ENCODE measurements around the gene SOX5. TPM values are rescaled to one million over a fixed set of nuclear protein-coding genes. Genes with fewer than 3 reads are reported as not detected.
A peak's percentile ranks its signal among the peaks of the same experiment; 100 is the strongest.

The SOX5 gene
- total RNA-seq (2011; cell fraction: chromatin; rRNA removed; ENCODE audit: low replicate concordance) = 17.1 and 17.2 TPM in 2 replicates
- total RNA-seq (2011; cell fraction: nucleolus; rRNA removed) = 12.8 and 13.2 TPM in 2 replicates
- 11.1 and 21.6 TPM in 2 replicates for total RNA-seq (2011; cell fraction: nucleoplasm; rRNA removed)
- total RNA-seq (2014; rRNA removed) (12.5 and 13.4 TPM in 2 replicates), total RNA-seq (2014; rRNA removed; fragmentation: Illumina TruSeq; extraction: Trizol) (12.3 and 13.7 TPM in 2 replicates), total RNA-seq (2015; rRNA removed; fragmentation: Illumina TruSeq; extraction: Trizol) (8.3 and 9.3 TPM in 2 replicates), total RNA-seq (2021) (11.9 and 14.1 TPM in 2 replicates), polyA plus RNA-seq (2011; rRNA removed) (12.8 and 16.5 TPM in 2 replicates), polyA plus RNA-seq (2014; fragmentation: Illumina TruSeq; extraction: Trizol) (9.1 and 9.5 TPM in 2 replicates), polyA plus RNA-seq (2014; fragmentation: Nextera tagmentation; extraction: Ambion mirVana) (10 to 100 TPM; 10.9 to 12.3 TPM), polyA plus RNA-seq (2014; rRNA removed) (9.6 and 10.1 TPM in 2 replicates), polyA minus RNA-seq (2011; rRNA and poly(A)+ RNA removed) (24.7 and 33.1 TPM in 2 replicates), Bru-seq, nascent RNA (percentile 50 among the genes with signal in this experiment), BruChase-seq, experiment 1, labeled RNA remaining after a 2-hour chase (percentile 44 among the genes with signal in this experiment), BruChase-seq, experiment 2, labeled RNA remaining after a 6-hour chase (percentile 43 among the genes with signal in this experiment)
- 7.9 and 11.8 TPM in 2 replicates for polyA plus RNA-seq (2011; cell fraction: cytosol; rRNA removed)
- polyA plus RNA-seq (2011; cell fraction: nucleus; rRNA removed) = 14.5 and 21.2 TPM in 2 replicates
- polyA plus RNA-seq (2012) = 4.3 and 4.7 TPM in 2 replicates
- polyA minus RNA-seq (2011; cell fraction: cytosol; rRNA and poly(A)+ RNA removed) = 5.9 and 21.4 TPM in 2 replicates
- polyA minus RNA-seq (2011; cell fraction: nucleus; rRNA and poly(A)+ RNA removed) = 21.3 and 27.2 TPM in 2 replicates
- long read RNA-seq, experiment 1, partial matches to known transcripts = 3 of 16 reads
- long read RNA-seq, experiment 1, other reads (novel, unspliced or antisense) = 13 of 16 reads
- long read RNA-seq, experiment 2, partial matches to known transcripts = 0 of 3 reads
- long read RNA-seq, experiment 2, other reads (novel, unspliced or antisense) = 3 of 3 reads
- long read RNA-seq, experiment 3, partial matches to known transcripts = 0 of 13 reads
- long read RNA-seq, experiment 3, other reads (novel, unspliced or antisense) = 13 of 13 reads

GRCh38 chr12:23949348-23950209, at the start of gene SOX5:
Gene SOX5 (minus strand): TSS chr12:23949670. CDS start chr12:23949601, 69 bp downstream.
- FAIRE-seq (no peak), DNase-seq (ENCODE audit: extremely low read depth in 1 of 4, low spot score in 3 of 4) (peak; percentile 19 to 72 (median 39)), ATAC-seq (peak; percentile 97)
- BruUV-seq (replicated peaks) = no TSS peak
- 0% methylated on average over 13 of the region's 13 CpGs for WGBS (ENCODE audit: insufficient coverage, low coverage, missing lambda C conversion rate)
- no peaks in the 10 kb centered on the region for H3K9me1 ChIP-seq (ENCODE audit: control insufficient read depth, insufficient read depth, low read length)
- H3K27me3 ChIP-seq (ENCODE audit: control insufficient read depth in 2 of 2, insufficient read depth in 2 of 2, low read length in 2 of 2) = no peaks in the 10 kb centered on the region
- peak within 1 kb of the TSS; percentile 90 for H2AFZ ChIP-seq (ENCODE audit: low read depth, low read length)
- no peaks in the 10 kb centered on the region for H3K36me3 ChIP-seq (ENCODE audit: control insufficient read depth, insufficient read depth, low read length)
- peak within 1 kb of the TSS; percentile 45 to 68 for H3K9ac ChIP-seq (ENCODE audit: insufficient read depth in 1 of 2, low read depth in 2 of 2, low read length in 2 of 2)
- peak within 1 kb of the TSS; percentile 84 for H3K4me2 ChIP-seq (ENCODE audit: insufficient read depth, low read length)
- in situ Hi-C loops (cut with MboI) = no loop called here
- no peaks in the 10 kb centered on the region for H4K20me1 ChIP-seq (replicated peaks; ENCODE audit: control insufficient read depth, insufficient read depth, low read length)
- no peaks in the 10 kb centered on the region for H3K9me3 ChIP-seq (replicated peaks; ENCODE audit: control insufficient read depth, insufficient read depth, low read depth, low read length)
- ChIA-PET POLR2A (interaction anchor here (0.6 to 1.0 kb wide), 2 partner anchors 64 to 394 kb away, joined by 3 read pairs; no protein-coding TSS in a partner anchor), CTCF (ENCODE audit: low intra/inter-chr PET ratio) (no interaction called here)
- peaks cover 0 to 5% of the 10 kb centered on the region in 2 experiments; a peak in 1 of 5 replicates for H3K4me1 ChIP-seq (replicated peaks in 1 of 2; ENCODE audit: control insufficient read depth in 2 of 2, insufficient read depth in 2 of 2, low read length in 2 of 2)
- H3K79me2 ChIP-seq (ENCODE audit: control insufficient read depth, insufficient read depth, low read length) = no peaks in the 10 kb centered on the region
- H3K4me3 ChIP-seq = peak within 1 kb of the TSS; percentile 35
- intact Hi-C loops (cut with micrococcal nuclease) = loop anchor here (10.0 kb wide), 1 partner anchor 135 kb away; no protein-coding TSS in a partner anchor
- H3K27ac ChIP-seq (ENCODE audit: extremely low read depth, low read depth, low read length) = no peak within 1 kb of the TSS
- TF ChIP-seq ASH1L (IDR thresholded peaks at IDR 0.05; ENCODE audit: borderline replicate concordance, low read depth, partially characterized antibody) (no peak), OTX1 (CRISPR knock-in tag; IDR thresholded peaks at IDR 0.05) (no peak), TFAP4 (CRISPR knock-in tag; IDR thresholded peaks at IDR 0.05; ENCODE audit: borderline replicate concordance) (no peak), BACH1 (tag; IDR thresholded peaks at IDR 0.05) (no peak)
- TF ChIP-seq, protein P1, sequence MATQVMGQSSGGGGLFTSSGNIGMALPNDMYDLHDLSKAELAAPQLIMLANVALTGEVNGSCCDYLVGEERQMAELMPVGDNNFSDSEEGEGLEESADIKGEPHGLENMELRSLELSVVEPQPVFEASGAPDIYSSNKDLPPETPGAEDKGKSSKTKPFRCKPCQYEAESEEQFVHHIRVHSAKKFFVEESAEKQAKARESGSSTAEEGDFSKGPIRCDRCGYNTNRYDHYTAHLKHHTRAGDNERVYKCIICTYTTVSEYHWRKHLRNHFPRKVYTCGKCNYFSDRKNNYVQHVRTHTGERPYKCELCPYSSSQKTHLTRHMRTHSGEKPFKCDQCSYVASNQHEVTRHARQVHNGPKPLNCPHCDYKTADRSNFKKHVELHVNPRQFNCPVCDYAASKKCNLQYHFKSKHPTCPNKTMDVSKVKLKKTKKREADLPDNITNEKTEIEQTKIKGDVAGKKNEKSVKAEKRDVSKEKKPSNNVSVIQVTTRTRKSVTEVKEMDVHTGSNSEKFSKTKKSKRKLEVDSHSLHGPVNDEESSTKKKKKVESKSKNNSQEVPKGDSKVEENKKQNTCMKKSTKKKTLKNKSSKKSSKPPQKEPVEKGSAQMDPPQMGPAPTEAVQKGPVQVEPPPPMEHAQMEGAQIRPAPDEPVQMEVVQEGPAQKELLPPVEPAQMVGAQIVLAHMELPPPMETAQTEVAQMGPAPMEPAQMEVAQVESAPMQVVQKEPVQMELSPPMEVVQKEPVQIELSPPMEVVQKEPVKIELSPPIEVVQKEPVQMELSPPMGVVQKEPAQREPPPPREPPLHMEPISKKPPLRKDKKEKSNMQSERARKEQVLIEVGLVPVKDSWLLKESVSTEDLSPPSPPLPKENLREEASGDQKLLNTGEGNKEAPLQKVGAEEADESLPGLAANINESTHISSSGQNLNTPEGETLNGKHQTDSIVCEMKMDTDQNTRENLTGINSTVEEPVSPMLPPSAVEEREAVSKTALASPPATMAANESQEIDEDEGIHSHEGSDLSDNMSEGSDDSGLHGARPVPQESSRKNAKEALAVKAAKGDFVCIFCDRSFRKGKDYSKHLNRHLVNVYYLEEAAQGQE (IDR thresholded peaks at IDR 0.05; ENCODE audit: borderline replicate concordance) = no peak
- TF ChIP-seq, protein P1 (CRISPR knock-in tag; IDR thresholded peaks at IDR 0.05; ENCODE audit: low read depth) = no peak
